ENCODE results near the gene CHAD.

- no peak for TF ChIP-seq CTCF (IDR thresholded peaks at IDR 0.05)
- TF ChIP-seq EZH2 (IDR thresholded peaks at IDR 0.05; ENCODE audit: borderline replicate concordance, insufficient read depth, low read depth, low read length, poor library complexity, severe bottlenecking): no peak
Observed at GRCh38 chr17:50461550-50462132, 7.0 kb downstream of the CHAD start.
